OCI-LY3 (cell line): ENCODE results near the gene GNAO1.

Source experiments
- H2AFZ ChIP-seq: fragments of 200-600, 300-600 bp; shearing (Covaris generic); 2 replicates; pipeline ENCODE4 v1.6.0; 2014; ENCODE audit warnings: antibody characterized with exemption, low read depth, low read length
- H3K27ac ChIP-seq: fragments of 200-600, 300-600 bp; sonication (generic); 2 replicates; pipeline ENCODE4 v1.5.1; 2014; ENCODE audit warnings: mild to moderate bottlenecking, low read length, moderate library complexity, mixed read lengths
- H3K27me3 ChIP-seq: fragments of 200-600, 300-600 bp; sonication (generic); 2 replicates; pipeline ENCODE4 v1.6.1; 2014; ENCODE audit warnings: low read depth, low read length, mixed read lengths
- H3K36me3 ChIP-seq: fragments of 200-600, 300-600 bp; sonication (generic); replicated peaks from 2 replicates; pipeline ENCODE3; 2014; ENCODE audit warnings: low read depth, low read length, mixed read lengths
- H3K4me1 ChIP-seq: fragments of 300-600, 200-600 bp; sonication (generic); 2 replicates; pipeline ENCODE4 v1.6.1; 2014; ENCODE audit warnings: low read length, mixed read lengths
- H3K4me2 ChIP-seq: fragments of 200-600, 300-600 bp; sonication (generic); 2 replicates; pipeline ENCODE4 v1.6.1; 2014; ENCODE audit warnings: low read length, mixed read lengths
- H3K4me3 ChIP-seq: fragments of 300-600, 200-600 bp; sonication (generic); 2 replicates; pipeline ENCODE4 v1.5.1; 2014; ENCODE audit warnings: antibody characterized with exemption, mild to moderate bottlenecking, low read length, moderate library complexity
- H3K79me2 ChIP-seq: fragments of 300-600, 200-600 bp; shearing (Covaris generic); 2 replicates; pipeline ENCODE4 v1.6.1; 2014; ENCODE audit warnings: mild to moderate bottlenecking, low read length, mixed read lengths
- H3K9ac ChIP-seq: fragments of 300-600, 200-600 bp; shearing (Covaris generic); 2 replicates; pipeline ENCODE4 v1.6.0; 2014; ENCODE audit warnings: mild to moderate bottlenecking, low read length, moderate library complexity
- H3K9me3 ChIP-seq: fragments of 200-600, 300-600 bp; shearing (Covaris generic); 2 replicates; pipeline ENCODE4 v1.6.1; 2014; ENCODE audit warnings: low read length, mixed read lengths; ENCODE audit not compliant: insufficient read depth
- H4K20me1 ChIP-seq: fragments of 200-600, 300-600 bp; sonication (generic); 2 replicates; pipeline ENCODE4 v1.6.1; 2016; ENCODE audit warnings: low read length, mixed read lengths; ENCODE audit not compliant: insufficient read depth
- CTCF ChIP-seq: fragments of 200-600, 300-600 bp; sonication (generic); IDR thresholded peaks from 2 replicates; pipeline ENCODE4 v1.5.1; 2014; ENCODE audit warnings: antibody characterized with exemption, low read length, low read depth
- EZH2phosphoT487 ChIP-seq: fragments of 200-600 bp; shearing (Covaris generic); IDR thresholded peaks from 2 replicates; pipeline ENCODE4 v1.6.1; 2018; ENCODE audit warnings: antibody characterized with exemption, mixed run types, low read depth

Gene GNAO1

DNA sequence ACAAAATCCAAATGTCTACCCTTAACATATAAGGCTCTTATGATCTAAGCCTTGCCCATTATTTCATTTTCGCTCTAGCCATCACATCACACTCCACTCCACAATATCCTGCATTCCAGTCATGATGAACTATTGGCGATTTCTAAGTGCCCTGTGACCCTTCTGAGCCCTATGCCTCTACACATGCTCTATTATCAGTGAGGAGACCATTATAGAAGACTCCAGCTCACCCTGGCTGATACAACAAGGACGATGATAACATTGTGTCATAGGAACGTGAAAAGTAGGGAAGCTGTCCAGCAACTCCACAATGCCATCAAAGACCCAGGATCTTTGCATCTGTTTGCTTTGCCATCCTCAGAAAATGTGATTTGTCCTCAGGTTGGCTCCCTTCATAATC, 29.6 kb upstream of the GNAO1 start:
- H3K36me3 ChIP-seq, result no peaks in the 10 kb centered on the region
- no peak overlapping the region for H3K9ac ChIP-seq
- H3K4me1 ChIP-seq, result peaks cover 2% of the 10 kb centered on the region; the same call in 1 of the 2 replicates
- no peak overlapping the region for H3K4me3 ChIP-seq
- no peak overlapping the region for H3K27ac ChIP-seq
- TF ChIP-seq CTCF, result no peak
- no peak for TF ChIP-seq EZH2phosphoT487
- H3K79me2 ChIP-seq, result no peaks in the 10 kb centered on the region
- H3K9me3 ChIP-seq, result no peaks in the 10 kb centered on the region
- H3K27me3 ChIP-seq, result peaks cover 23% of the 10 kb centered on the region
- H4K20me1 ChIP-seq, result no peaks in the 10 kb centered on the region
- no peak overlapping the region for H2AFZ ChIP-seq
- H3K4me2 ChIP-seq, result no peak overlapping the region

- peaks cover 2% of the 10 kb centered on the region; the same call in 1 of the 2 replicates for H3K4me1 ChIP-seq
- H3K27ac ChIP-seq, result no peak overlapping the region
- TF ChIP-seq EZH2phosphoT487 (no peak), CTCF (no peak)
- H2AFZ ChIP-seq, result no peak overlapping the region
- no peaks in the 10 kb centered on the region for H3K36me3 ChIP-seq
- H3K9ac ChIP-seq, result no peak overlapping the region
- H4K20me1 ChIP-seq, result no peaks in the 10 kb centered on the region; the same call in 1 of the 2 replicates
- H3K9me3 ChIP-seq, result no peaks in the 10 kb centered on the region
- peaks cover 34% of the 10 kb centered on the region for H3K27me3 ChIP-seq
- no peaks in the 10 kb centered on the region for H3K79me2 ChIP-seq
- H3K4me2 ChIP-seq, result no peak overlapping the region
- no peak overlapping the region for H3K4me3 ChIP-seq
Measured at GRCh38 chr16:56163089-56163488, 28.2 kb upstream of the GNAO1 start.

DNA sequence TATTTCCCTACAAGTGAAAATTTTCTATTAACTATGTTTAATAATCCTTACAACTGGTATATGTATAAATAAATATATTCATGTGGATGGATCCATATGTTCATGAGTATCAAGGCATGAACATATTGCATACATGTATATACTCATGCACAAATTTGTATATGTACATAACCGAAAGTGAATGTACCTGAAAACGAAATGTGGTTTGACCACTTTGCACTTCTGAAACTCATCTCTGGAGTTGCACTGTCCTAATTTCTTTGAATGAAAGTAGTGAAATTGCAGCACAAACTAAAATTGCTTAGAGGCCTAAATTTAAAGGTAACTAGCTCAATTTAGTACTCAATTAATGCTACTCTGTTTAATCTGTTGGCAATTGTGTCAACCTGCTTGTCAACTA, 27.4 kb upstream of the GNAO1 start:
- H4K20me1 ChIP-seq, result no peaks in the 10 kb centered on the region; the same call in 1 of the 2 replicates
- no peak overlapping the region for H3K9ac ChIP-seq
- no peaks in the 10 kb centered on the region for H3K36me3 ChIP-seq
- TF ChIP-seq CTCF, result no peak
- TF ChIP-seq EZH2phosphoT487, result no peak
- H3K4me3 ChIP-seq, result no peak overlapping the region
- H3K4me2 ChIP-seq, result no peak overlapping the region
- peaks cover 36% of the 10 kb centered on the region for H3K27me3 ChIP-seq
- H2AFZ ChIP-seq, result no peak overlapping the region
- no peaks in the 10 kb centered on the region for H3K9me3 ChIP-seq
- peaks cover 2% of the 10 kb centered on the region; the same call in 1 of the 2 replicates for H3K4me1 ChIP-seq
- no peak overlapping the region for H3K27ac ChIP-seq
- no peaks in the 10 kb centered on the region for H3K79me2 ChIP-seq

GRCh38 chr16:56164636-56165035, 26.7 kb upstream of the GNAO1 start:
- no peak overlapping the region for H3K4me2 ChIP-seq
- H3K4me3 ChIP-seq, result no peak overlapping the region
- H3K27me3 ChIP-seq, result peaks cover 36% of the 10 kb centered on the region
- no peaks in the 10 kb centered on the region; the same call in 1 of the 2 replicates for H4K20me1 ChIP-seq
- TF ChIP-seq CTCF, result no peak
- no peak for TF ChIP-seq EZH2phosphoT487
- no peak overlapping the region for H2AFZ ChIP-seq
- peaks cover 2% of the 10 kb centered on the region; the same call in 1 of the 2 replicates for H3K4me1 ChIP-seq
- H3K79me2 ChIP-seq, result no peaks in the 10 kb centered on the region
- no peaks in the 10 kb centered on the region for H3K9me3 ChIP-seq
- H3K36me3 ChIP-seq, result no peaks in the 10 kb centered on the region
- H3K9ac ChIP-seq, result no peak overlapping the region
- no peak overlapping the region for H3K27ac ChIP-seq
